K562 (cell line): ENCODE data around the gene GNG5.

Experiments
- ARID1B ChIP-seq: fragments of 450-650 bp; IDR thresholded peaks from 2 replicates; pipeline ENCODE4 v1.6.1; 2016; ENCODE audit warnings: antibody characterized with exemption, mild to moderate bottlenecking, inconsistent platforms
- CEBPB ChIP-seq: fragments of 450-650 bp; IDR thresholded peaks from 2 replicates; pipeline ENCODE4 v1.6.1; 2016; ENCODE audit warnings: missing genetic modification characterization, missing compliant biosample characterization
- EP300 ChIP-seq: IDR thresholded peaks from 2 replicates; pipeline ENCODE4 v1.6.1; 2012; ENCODE audit warnings: low read length, improper control_type of control experiment
- HMG20A ChIP-seq: fragments of 450-650 bp; formaldehyde crosslinking; conservative IDR thresholded peaks from 2 replicates; pipeline ENCODE4 v1.4.0; 2020; ENCODE audit warnings: mild to moderate bottlenecking, mixed read lengths
- NFIC ChIP-seq: fragments of 450-650 bp; IDR thresholded peaks from 2 replicates; pipeline ENCODE4 v1.6.1; 2017; ENCODE audit warnings: mild to moderate bottlenecking, inconsistent platforms
- RAD21 ChIP-seq, 2 experiments: fragments of 250-450 bp in 1 of 2; fragments of 450-650 bp in 1 of 2; sonication (Bioruptor Pico) in 1 of 2; formaldehyde crosslinking in 1 of 2; IDR thresholded peaks in 1 of 2; conservative IDR thresholded peaks in 1 of 2; 2 replicates each; pipeline versions ENCODE4 v1.4.0 to v1.8.0; 2020 to 2022; ENCODE audit warnings: mild to moderate bottlenecking in 2 of 2, moderate library complexity in 1 of 2
- SIN3A ChIP-seq, 2 experiments: fragments of 150-350 bp in 1 of 2; IDR thresholded peaks; 2 replicates each; pipeline ENCODE4 v1.6.1; 2011 to 2016; ENCODE audit warnings: borderline replicate concordance in 2 of 2, low read depth in 2 of 2, low read length in 2 of 2, mild to moderate bottlenecking in 2 of 2, moderate library complexity in 2 of 2; ENCODE audit not compliant: control insufficient read depth in 1 of 2
- TAF1 ChIP-seq: IDR thresholded peaks from 2 replicates; pipeline ENCODE4 v1.6.1; 2011; ENCODE audit warnings: mild to moderate bottlenecking, low read length, moderate library complexity; ENCODE audit not compliant: insufficient read depth, control insufficient read depth, severe bottlenecking; ENCODE audit errors: extremely low read depth
- ZFP1 ChIP-seq: fragments of 450-650 bp; formaldehyde crosslinking; IDR thresholded peaks from 2 replicates; pipeline ENCODE4 v1.4.0; 2020; ENCODE audit warnings: mild to moderate bottlenecking, mixed read lengths
- ZZZ3 ChIP-seq: fragments of 450-650 bp; IDR thresholded peaks from 2 replicates; pipeline ENCODE4 v1.6.1; 2016; ENCODE audit warnings: antibody characterized with exemption, mild to moderate bottlenecking, moderate library complexity
- TF ChIP-seq, protein P1 (sequence below), 3 experiments: IDR thresholded peaks in 2 of 3; conservative IDR thresholded peaks in 1 of 3; 2 replicates each; pipeline ENCODE4 v1.5.1; 2011 to 2012; ENCODE audit warnings: low read length in 3 of 3, mild to moderate bottlenecking in 3 of 3, control low read depth in 2 of 3, improper control_type of control experiment in 1 of 3, inconsistent platforms in 1 of 3, low read depth in 1 of 3, mixed read lengths in 1 of 3, moderate library complexity in 1 of 3; ENCODE audit not compliant: insufficient read depth in 2 of 3
- TF ChIP-seq, protein P2 (sequence below): fragments of 250-450 bp; sonication (Bioruptor Pico); IDR thresholded peaks from 2 replicates; pipeline ENCODE4 v1.4.0; 2020
- TF ChIP-seq, protein P3 (sequence below): sonication (generic); formaldehyde crosslinking; IDR thresholded peaks from 2 replicates; pipeline ENCODE4 v1.8.0; 2022; ENCODE audit warnings: missing genetic modification reagents, mild to moderate bottlenecking, borderline replicate concordance

DNA sequence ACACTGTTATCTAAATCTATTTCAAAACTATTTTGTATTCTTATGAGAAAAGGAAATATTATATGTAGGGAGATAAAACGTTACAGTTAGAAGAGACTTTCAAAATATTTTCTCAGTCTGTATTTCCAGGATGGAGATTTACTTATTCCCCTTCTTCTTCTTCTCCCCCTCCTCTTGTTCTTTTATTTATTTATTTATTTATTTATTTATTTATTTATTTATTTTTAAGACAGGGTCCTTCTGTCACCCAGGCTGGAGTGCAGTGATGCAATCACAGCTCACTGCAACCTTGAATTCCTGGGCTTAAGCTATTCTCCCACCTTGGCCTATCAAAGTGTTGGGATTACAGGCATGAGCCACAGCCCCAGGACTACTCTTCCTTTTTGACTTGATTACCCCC is 30.2 kb downstream of the GNG5 start:
- TF ChIP-seq ARID1B (no peak), HMG20A (CRISPR knock-in tag) (no peak), EP300 (no peak), RAD21 (CRISPR knock-in tag; conservative IDR thresholded peaks at IDR 0.05 in 1 of 2, IDR thresholded peaks at IDR 0.05 in 1 of 2) (no peak), ZZZ3 (no peak), NFIC (no peak), TAF1 (no peak), CEBPB (tag) (no peak), SIN3A (IDR thresholded peaks at IDR 0.05; ENCODE audit: borderline replicate concordance in 2 of 2, control insufficient read depth in 1 of 2, low read depth in 2 of 2, low read length in 2 of 2) (no peak), ZFP1 (CRISPR knock-in tag) (no peak)
- TF ChIP-seq, protein P1, sequence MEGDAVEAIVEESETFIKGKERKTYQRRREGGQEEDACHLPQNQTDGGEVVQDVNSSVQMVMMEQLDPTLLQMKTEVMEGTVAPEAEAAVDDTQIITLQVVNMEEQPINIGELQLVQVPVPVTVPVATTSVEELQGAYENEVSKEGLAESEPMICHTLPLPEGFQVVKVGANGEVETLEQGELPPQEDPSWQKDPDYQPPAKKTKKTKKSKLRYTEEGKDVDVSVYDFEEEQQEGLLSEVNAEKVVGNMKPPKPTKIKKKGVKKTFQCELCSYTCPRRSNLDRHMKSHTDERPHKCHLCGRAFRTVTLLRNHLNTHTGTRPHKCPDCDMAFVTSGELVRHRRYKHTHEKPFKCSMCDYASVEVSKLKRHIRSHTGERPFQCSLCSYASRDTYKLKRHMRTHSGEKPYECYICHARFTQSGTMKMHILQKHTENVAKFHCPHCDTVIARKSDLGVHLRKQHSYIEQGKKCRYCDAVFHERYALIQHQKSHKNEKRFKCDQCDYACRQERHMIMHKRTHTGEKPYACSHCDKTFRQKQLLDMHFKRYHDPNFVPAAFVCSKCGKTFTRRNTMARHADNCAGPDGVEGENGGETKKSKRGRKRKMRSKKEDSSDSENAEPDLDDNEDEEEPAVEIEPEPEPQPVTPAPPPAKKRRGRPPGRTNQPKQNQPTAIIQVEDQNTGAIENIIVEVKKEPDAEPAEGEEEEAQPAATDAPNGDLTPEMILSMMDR (IDR thresholded peaks at IDR 0.05 in 2 of 3, conservative IDR thresholded peaks at IDR 0.05 in 1 of 3; ENCODE audit: insufficient read depth in 2 of 3, low read depth in 1 of 3, low read length in 3 of 3), result no peak
- TF ChIP-seq, protein P2, sequence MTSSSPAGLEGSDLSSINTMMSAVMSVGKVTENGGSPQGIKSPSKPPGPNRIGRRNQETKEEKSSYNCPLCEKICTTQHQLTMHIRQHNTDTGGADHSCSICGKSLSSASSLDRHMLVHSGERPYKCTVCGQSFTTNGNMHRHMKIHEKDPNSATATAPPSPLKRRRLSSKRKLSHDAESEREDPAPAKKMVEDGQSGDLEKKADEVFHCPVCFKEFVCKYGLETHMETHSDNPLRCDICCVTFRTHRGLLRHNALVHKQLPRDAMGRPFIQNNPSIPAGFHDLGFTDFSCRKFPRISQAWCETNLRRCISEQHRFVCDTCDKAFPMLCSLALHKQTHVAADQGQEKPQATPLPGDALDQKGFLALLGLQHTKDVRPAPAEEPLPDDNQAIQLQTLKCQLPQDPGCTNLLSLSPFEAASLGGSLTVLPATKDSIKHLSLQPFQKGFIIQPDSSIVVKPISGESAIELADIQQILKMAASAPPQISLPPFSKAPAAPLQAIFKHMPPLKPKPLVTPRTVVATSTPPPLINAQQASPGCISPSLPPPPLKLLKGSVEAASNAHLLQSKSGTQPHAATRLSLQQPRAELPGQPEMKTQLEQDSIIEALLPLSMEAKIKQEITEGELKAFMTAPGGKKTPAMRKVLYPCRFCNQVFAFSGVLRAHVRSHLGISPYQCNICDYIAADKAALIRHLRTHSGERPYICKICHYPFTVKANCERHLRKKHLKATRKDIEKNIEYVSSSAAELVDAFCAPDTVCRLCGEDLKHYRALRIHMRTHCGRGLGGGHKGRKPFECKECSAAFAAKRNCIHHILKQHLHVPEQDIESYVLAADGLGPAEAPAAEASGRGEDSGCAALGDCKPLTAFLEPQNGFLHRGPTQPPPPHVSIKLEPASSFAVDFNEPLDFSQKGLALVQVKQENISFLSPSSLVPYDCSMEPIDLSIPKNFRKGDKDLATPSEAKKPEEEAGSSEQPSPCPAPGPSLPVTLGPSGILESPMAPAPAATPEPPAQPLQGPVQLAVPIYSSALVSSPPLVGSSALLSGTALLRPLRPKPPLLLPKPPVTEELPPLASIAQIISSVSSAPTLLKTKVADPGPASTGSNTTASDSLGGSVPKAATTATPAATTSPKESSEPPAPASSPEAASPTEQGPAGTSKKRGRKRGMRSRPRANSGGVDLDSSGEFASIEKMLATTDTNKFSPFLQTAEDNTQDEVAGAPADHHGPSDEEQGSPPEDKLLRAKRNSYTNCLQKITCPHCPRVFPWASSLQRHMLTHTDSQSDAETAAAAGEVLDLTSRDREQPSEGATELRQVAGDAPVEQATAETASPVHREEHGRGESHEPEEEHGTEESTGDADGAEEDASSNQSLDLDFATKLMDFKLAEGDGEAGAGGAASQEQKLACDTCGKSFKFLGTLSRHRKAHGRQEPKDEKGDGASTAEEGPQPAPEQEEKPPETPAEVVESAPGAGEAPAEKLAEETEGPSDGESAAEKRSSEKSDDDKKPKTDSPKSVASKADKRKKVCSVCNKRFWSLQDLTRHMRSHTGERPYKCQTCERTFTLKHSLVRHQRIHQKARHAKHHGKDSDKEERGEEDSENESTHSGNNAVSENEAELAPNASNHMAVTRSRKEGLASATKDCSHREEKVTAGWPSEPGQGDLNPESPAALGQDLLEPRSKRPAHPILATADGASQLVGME (CRISPR knock-in tag), result no peak
- TF ChIP-seq, protein P3, sequence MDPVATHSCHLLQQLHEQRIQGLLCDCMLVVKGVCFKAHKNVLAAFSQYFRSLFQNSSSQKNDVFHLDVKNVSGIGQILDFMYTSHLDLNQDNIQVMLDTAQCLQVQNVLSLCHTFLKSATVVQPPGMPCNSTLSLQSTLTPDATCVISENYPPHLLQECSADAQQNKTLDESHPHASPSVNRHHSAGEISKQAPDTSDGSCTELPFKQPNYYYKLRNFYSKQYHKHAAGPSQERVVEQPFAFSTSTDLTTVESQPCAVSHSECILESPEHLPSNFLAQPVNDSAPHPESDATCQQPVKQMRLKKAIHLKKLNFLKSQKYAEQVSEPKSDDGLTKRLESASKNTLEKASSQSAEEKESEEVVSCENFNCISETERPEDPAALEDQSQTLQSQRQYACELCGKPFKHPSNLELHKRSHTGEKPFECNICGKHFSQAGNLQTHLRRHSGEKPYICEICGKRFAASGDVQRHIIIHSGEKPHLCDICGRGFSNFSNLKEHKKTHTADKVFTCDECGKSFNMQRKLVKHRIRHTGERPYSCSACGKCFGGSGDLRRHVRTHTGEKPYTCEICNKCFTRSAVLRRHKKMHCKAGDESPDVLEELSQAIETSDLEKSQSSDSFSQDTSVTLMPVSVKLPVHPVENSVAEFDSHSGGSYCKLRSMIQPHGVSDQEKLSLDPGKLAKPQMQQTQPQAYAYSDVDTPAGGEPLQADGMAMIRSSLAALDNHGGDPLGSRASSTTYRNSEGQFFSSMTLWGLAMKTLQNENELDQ (CRISPR knock-in tag), result no peak
